Measurements from ENCODE around the gene HOXB13.
"Not testable (repeated sequence)": the region's sequence is repeated elsewhere in the genome, so short reads cannot be mapped to it uniquely, and the experiment has no call there.

HOXB13 gene

GRCh38 chr17:48726114-48726915 lies 2.2 kb downstream of the HOXB13 start:
- FAIRE-seq = no peak

GRCh38 chr17:48725288-48726064 lies 3.1 kb downstream of the HOXB13 start:
- FAIRE-seq = no peak

GRCh38 chr17:48725004-48725287 lies 3.6 kb downstream of the HOXB13 start:
- no peak for FAIRE-seq

GRCh38 chr17:48724251-48725003 lies 4.1 kb downstream of the HOXB13 start:
- peak; percentile 95 for FAIRE-seq

GRCh38 chr17:48723423-48724250 lies 4.9 kb downstream of the HOXB13 start:
- FAIRE-seq = peak; percentile 89

- FAIRE-seq = peak; percentile 84
Measured at GRCh38 chr17:48722915-48723422, 5.6 kb downstream of the HOXB13 start, which contains the start of gene PRAC2. TSS of gene PRAC2 (plus strand) at chr17:48723185. CDS start at chr17:48724411, 1,226 bp downstream.

- no peak for FAIRE-seq
Measured at GRCh38 chr17:48722201-48722907, 6.2 kb downstream of the HOXB13 start, which contains the start of gene PRAC1. TSS of gene PRAC1 (minus strand) at chr17:48722518. CDS start at chr17:48722392, 126 bp downstream.

GRCh38 chr17:48721009-48721402 lies 7.5 kb downstream of the HOXB13 start:
- no peak for FAIRE-seq

GRCh38 chr17:48720266-48721008 lies 8.1 kb downstream of the HOXB13 start:
- no peak for FAIRE-seq

GRCh38 chr17:48719642-48720265 lies 8.8 kb downstream of the HOXB13 start:
- FAIRE-seq = no peak

- FAIRE-seq = no peak
Measured at GRCh38 chr17:48718761-48719641, 9.5 kb downstream of the HOXB13 start.

GRCh38 chr17:48718227-48718760 lies 10.3 kb downstream of the HOXB13 start:
- FAIRE-seq = no peak

- FAIRE-seq = peak; percentile 39
Measured at GRCh38 chr17:48717367-48718226, 11.0 kb downstream of the HOXB13 start.

GRCh38 chr17:48716549-48716948 lies 12.0 kb downstream of the HOXB13 start:
- not testable (repeated sequence) for FAIRE-seq

- FAIRE-seq = peak; percentile 13
Measured at GRCh38 chr17:48715496-48716399, 12.8 kb downstream of the HOXB13 start.

GRCh38 chr17:48711128-48711527 lies 17.4 kb downstream of the HOXB13 start:
- FAIRE-seq = no peak

Measured in G401.6 (cell line).